IMR-90 (cell line): Measurements from ENCODE around the gene PRPF6. TPM values are rescaled to one million over a fixed set of nuclear protein-coding genes. Genes with fewer than 3 reads are reported as not detected.

ENCODE experiments used
- ATAC-seq: fragments of 200-7000 bp; cut with Tn5 transposase; 2 replicates; pipeline ENCODE4 v1.9.1; 2020; ENCODE audit warnings: low read depth, mild to moderate bottlenecking, moderate library complexity
- BruUV-seq: library from RNA; stranded (reverse); fragments of 400-500 nt; replicated peaks from 2 replicates; lab custom pipeline; 2021; lab: Mats Ljungman, UMichigan
- CTCF ChIA-PET: fragments of 300-600 bp; formaldehyde crosslinking; extraction: SDS; loops from one replicate; lab custom pipeline; 2021; ENCODE audit warnings: antibody characterized with exemption; lab: Yijun Ruan, JAX
- POLR2A ChIA-PET: fragments of 300-600 bp; sonication (Branson Sonifier 250); formaldehyde crosslinking; loops from one replicate; lab custom pipeline; 2022; ENCODE audit warnings: antibody characterized with exemption; ENCODE audit not compliant: unreplicated experiment; lab: Charles Lee
- DNase-seq: peaks from one replicate; pipeline ENCODE4 v3.0.0; 2013
- H2AFZ ChIP-seq: replicated peaks from 2 replicates; pipeline ENCODE3; 2013; ENCODE audit warnings: low read length, mild to moderate bottlenecking; ENCODE audit not compliant: poor library complexity
- H2AK5ac ChIP-seq: 2 replicates; pipeline ENCODE4 v1.6.1; 2013; ENCODE audit warnings: low read depth, low read length, inconsistent platforms
- H2AK9ac ChIP-seq: replicated peaks from 2 replicates; pipeline ENCODE3; 2013; ENCODE audit warnings: mild to moderate bottlenecking, low read depth, low read length, moderate library complexity; ENCODE audit not compliant: poor library complexity
- H2BK120ac ChIP-seq: 2 replicates; pipeline ENCODE4 v1.6.1; 2013; ENCODE audit warnings: low read depth, low read length, inconsistent platforms
- H2BK15ac ChIP-seq: 3 replicates; pipeline ENCODE4 v1.6.1; 2013; ENCODE audit warnings: low read depth, low read length, inconsistent platforms
- H2BK20ac ChIP-seq: 2 replicates; pipeline ENCODE4 v1.6.1; 2013; ENCODE audit warnings: low read depth, mild to moderate bottlenecking, inconsistent platforms, low read length, moderate library complexity
- H2BK5ac ChIP-seq: 2 replicates; pipeline ENCODE4 v1.6.1; 2013; ENCODE audit warnings: mild to moderate bottlenecking, low read depth, low read length, inconsistent platforms; ENCODE audit not compliant: poor library complexity, severe bottlenecking
- H3K14ac ChIP-seq: replicated peaks from 2 replicates; pipeline ENCODE4 v1.6.1; 2013; ENCODE audit warnings: low read depth, low read length, inconsistent platforms
- H3K18ac ChIP-seq: 2 replicates; pipeline ENCODE4 v1.6.1; 2013; ENCODE audit warnings: low read depth, low read length, control low read depth
- H3K23ac ChIP-seq: 2 replicates; pipeline ENCODE4 v1.6.1; 2013; ENCODE audit warnings: low read depth, low read length, inconsistent platforms
- H3K27ac ChIP-seq: 2 replicates; pipeline ENCODE4 v1.5.1; 2013; ENCODE audit warnings: mild to moderate bottlenecking, control low read depth, low read length; ENCODE audit not compliant: insufficient read depth
- H3K27me3 ChIP-seq: 2 replicates; pipeline ENCODE4 v1.6.1; 2013; ENCODE audit warnings: low read length; ENCODE audit not compliant: control insufficient read depth, insufficient read depth
- H3K36me3 ChIP-seq: 2 replicates; pipeline ENCODE4 v1.6.1; 2013; ENCODE audit warnings: low read length, mixed read lengths; ENCODE audit not compliant: control insufficient read depth, insufficient read depth
- H3K4ac ChIP-seq: 2 replicates; pipeline ENCODE4 v1.6.1; 2013; ENCODE audit warnings: low read depth, low read length, inconsistent platforms
- H3K4me1 ChIP-seq: 2 replicates; pipeline ENCODE4 v1.6.1; 2013; ENCODE audit warnings: low read length, mixed read lengths; ENCODE audit not compliant: control insufficient read depth, insufficient read depth
- H3K4me2 ChIP-seq: 2 replicates; pipeline ENCODE4 v1.6.1; 2013; ENCODE audit warnings: low read depth, mild to moderate bottlenecking, control low read depth, low read length, moderate library complexity
- H3K4me3 ChIP-seq: 2 replicates; pipeline ENCODE4 v1.5.1; 2013; ENCODE audit warnings: low read depth, mild to moderate bottlenecking, control low read depth, low read length, moderate library complexity; ENCODE audit not compliant: insufficient read depth
- H3K56ac ChIP-seq: 2 replicates; pipeline ENCODE4 v1.6.1; 2013; ENCODE audit warnings: low read length, inconsistent platforms; ENCODE audit not compliant: insufficient read depth; ENCODE audit errors: extremely low read depth
- H3K79me1 ChIP-seq, 2 experiments: 2 replicates each; pipeline ENCODE4 v1.6.1; 2013; ENCODE audit warnings: low read length in 2 of 2, inconsistent platforms in 1 of 2, low read depth in 1 of 2
- H3K9ac ChIP-seq: 2 replicates; pipeline ENCODE4 v1.6.1; 2013; ENCODE audit warnings: low read depth, low read length, control low read depth
- H3K9me1 ChIP-seq: 2 replicates; pipeline ENCODE4 v1.6.1; 2013; ENCODE audit warnings: low read length, inconsistent platforms; ENCODE audit not compliant: insufficient read depth
- H3K9me3 ChIP-seq: 2 replicates; pipeline ENCODE4 v1.6.1; 2013; ENCODE audit warnings: low read length; ENCODE audit not compliant: control insufficient read depth, insufficient read depth
- H4K20me1 ChIP-seq: 2 replicates; pipeline ENCODE4 v1.6.1; 2013; ENCODE audit warnings: low read length, inconsistent platforms; ENCODE audit not compliant: insufficient read depth
- H4K5ac ChIP-seq: 2 replicates; pipeline ENCODE4 v1.6.1; 2013; ENCODE audit warnings: mild to moderate bottlenecking, low read depth, low read length, control low read depth
- H4K8ac ChIP-seq, 2 experiments: 2 replicates each; pipeline ENCODE4 v1.6.1; 2013; ENCODE audit warnings: low read depth in 2 of 2, low read length in 2 of 2, control low read depth in 1 of 2, inconsistent platforms in 1 of 2
- H4K91ac ChIP-seq: 2 replicates; pipeline ENCODE4 v1.6.1; 2013; ENCODE audit warnings: low read depth, low read length, inconsistent platforms; ENCODE audit not compliant: insufficient read depth
- BHLHE40 ChIP-seq: fragments of 150-350 bp; IDR thresholded peaks from 2 replicates; pipeline ENCODE4 v1.6.1; 2016; ENCODE audit warnings: mild to moderate bottlenecking, low read depth, low read length
- CEBPB ChIP-seq: IDR thresholded peaks from 2 replicates; pipeline ENCODE4 v1.6.1; 2012; ENCODE audit warnings: low read depth, low read length, improper control_type of control experiment
- CHD1 ChIP-seq: IDR thresholded peaks from 2 replicates; pipeline ENCODE4 v1.6.1; 2012; ENCODE audit warnings: low read depth, low read length, improper control_type of control experiment
- CTCF ChIP-seq: conservative IDR thresholded peaks from 2 replicates; pipeline ENCODE4 v1.5.1; 2012; ENCODE audit warnings: mild to moderate bottlenecking, low read depth, low read length, improper control_type of control experiment
- ELK1 ChIP-seq: fragments of 150-350 bp; IDR thresholded peaks from 2 replicates; pipeline ENCODE4 v1.6.1; 2016; ENCODE audit warnings: low read depth, mild to moderate bottlenecking, low read length, moderate library complexity, borderline replicate concordance
- FOS ChIP-seq: fragments of 150-350 bp; IDR thresholded peaks from 2 replicates; pipeline ENCODE4 v1.6.1; 2016; ENCODE audit warnings: low read depth, low read length
- MAFK ChIP-seq: IDR thresholded peaks from 2 replicates; pipeline ENCODE4 v1.6.1; 2012; ENCODE audit warnings: low read depth, low read length, improper control_type of control experiment
- MAZ ChIP-seq: IDR thresholded peaks from 2 replicates; pipeline ENCODE4 v1.6.1; 2012; ENCODE audit warnings: low read depth, mild to moderate bottlenecking, low read length, improper control_type of control experiment, moderate library complexity, borderline replicate concordance
- MXI1 ChIP-seq: IDR thresholded peaks from 2 replicates; pipeline ENCODE4 v1.6.1; 2012; ENCODE audit warnings: low read depth, mild to moderate bottlenecking, low read length, moderate library complexity, borderline replicate concordance
- NFE2L2 ChIP-seq: fragments of 150-350 bp; IDR thresholded peaks from 2 replicates; pipeline ENCODE4 v1.6.1; 2016; ENCODE audit warnings: low read depth, mild to moderate bottlenecking, low read length
- RAD21 ChIP-seq: IDR thresholded peaks from 2 replicates; pipeline ENCODE4 v1.6.1; 2012; ENCODE audit warnings: low read length, improper control_type of control experiment
- RCOR1 ChIP-seq: IDR thresholded peaks from 2 replicates; pipeline ENCODE4 v1.6.1; 2012; ENCODE audit warnings: mild to moderate bottlenecking, low read length, improper control_type of control experiment; ENCODE audit not compliant: insufficient replicate concordance
- SMC3 ChIP-seq: fragments of 150-350 bp; IDR thresholded peaks from 2 replicates; pipeline ENCODE4 v1.6.1; 2016; ENCODE audit warnings: low read depth, mild to moderate bottlenecking, antibody characterized with exemption, low read length, moderate library complexity
- USF2 ChIP-seq: fragments of 150-350 bp; IDR thresholded peaks from 2 replicates; pipeline ENCODE4 v1.6.1; 2017; ENCODE audit warnings: mild to moderate bottlenecking, antibody characterized with exemption, low read length, low read depth
- WGBS, 2 experiments: methylation state at CpG; one replicate each; pipeline versions ENCODE4 v1.1.5 to v1.1.7; 2013; ENCODE audit warnings: missing lambda C conversion rate in 2 of 2; ENCODE audit not compliant: insufficient read length in 1 of 2; ENCODE audit errors: extremely low coverage in 2 of 2; 5-methylcytosine and 5-hydroxymethylcytosine counted together
- dilution Hi-C: fragments of 300-500 bp; cut with HindIII; formaldehyde crosslinking; loops from one replicate; pipeline ENCODE4 v1.14.3; 2018; ENCODE audit warnings: low sequenced_read_pairs; ENCODE audit not compliant: unreplicated experiment
- in situ Hi-C: fragments of 300-500 bp; cut with MboI; formaldehyde crosslinking; loops from 3 replicates; pipeline ENCODE4 v1.14.3; 2019; ENCODE audit warnings: low sequenced_read_pairs, inconsistent platforms, mixed read lengths
- intact Hi-C: fragments of 100-400 bp; cut with micrococcal nuclease; formaldehyde crosslinking; loops from 2 replicates; pipeline ENCODE4 v1.10.0; 2022
- polyA plus RNA-seq, 3 experiments: library from polyadenylated mRNA; depleted of rRNA; stranded (reverse); fragments of >200 nt; gene quantifications; 2 replicates each; pipeline ENCODE4 v1.2.3, GENCODE V29; 2012; ENCODE audit warnings: low replicate concordance in 1 of 3
- total RNA-seq: library from RNA; depleted of rRNA; stranded (reverse); fragments of >200 nt; gene quantifications from 2 replicates; pipeline ENCODE4 v1.2.3, GENCODE V29; 2012

The PRPF6 gene
- total and polyA plus RNA-seq, 2 of the 4 experiments (the other 2 are of a cell fraction) = 43.5 to 71.3 TPM

GRCh38 chr20:63982937-63983336 lies 2.0 kb downstream of the PRPF6 start (continued):
- no peak for TF ChIP-seq MAZ
- TF ChIP-seq NFE2L2 = no peak
- TF ChIP-seq CHD1 = no peak

GRCh38 chr20:64000906-64001305 lies 20.0 kb downstream of the PRPF6 start:
- intact Hi-C loops = no loop called here
- Histone ChIP-seq H2BK15ac (no peak overlapping the region), H3K9me1 (0 out of 2 replicates have a peak, but pooled peaks cover 8% of the 10 kb centered on the region), H3K4me3 (no peak overlapping the region), H2BK120ac (no peak overlapping the region), H3K9ac (no peak overlapping the region), H3K27me3 (no peaks in the 10 kb centered on the region), H2AK9ac (no peak overlapping the region), H3K4ac (no peak overlapping the region), H4K5ac (no peak overlapping the region), H3K4me1 (peaks cover 2% of the 10 kb centered on the region; the same call in 1 of the 2 replicates), H4K20me1 (peaks cover 26% of the 10 kb centered on the region), H2BK5ac (no peak overlapping the region), H2AFZ (no peak overlapping the region), H3K23ac (no peak overlapping the region), H4K91ac (no peak overlapping the region), H2BK20ac (no peak overlapping the region), H3K36me3 (peaks cover 68% of the 10 kb centered on the region), H3K56ac (no peak overlapping the region), H2AK5ac (no peak overlapping the region), H3K4me2 (no peak overlapping the region), H4K8ac (no peak overlapping the region), H3K18ac (no peak overlapping the region), H3K9me3 (no peaks in the 10 kb centered on the region), H3K27ac (no peak overlapping the region), H3K14ac (no peak overlapping the region), H3K79me1 (peaks cover 5 to 21% of the 10 kb centered on the region in 2 experiments)
- CTCF ChIA-PET = no interaction called here
- DNase-seq (no peak), ATAC-seq (no peak)
- WGBS, 2 experiments = 98% methylated on average over 6 of the region's 12 CpGs; no CpG with 5 or more reads in 1 of the 2 experiments
- BruUV-seq = no TSS peak
- dilution Hi-C loops = no loop called here
- POLR2A ChIA-PET = no interaction called here
- in situ Hi-C loops = no loop called here
- TF ChIP-seq USF2 = no peak
- no peak for TF ChIP-seq NFE2L2
- no peak for TF ChIP-seq MAZ
- TF ChIP-seq CHD1 = no peak
- TF ChIP-seq CEBPB = no peak
- TF ChIP-seq MXI1 = no peak
- no peak for TF ChIP-seq CTCF
- no peak for TF ChIP-seq RAD21
- no peak for TF ChIP-seq MAFK
- TF ChIP-seq FOS = no peak
- TF ChIP-seq SMC3 = no peak
- no peak for TF ChIP-seq ELK1
- no peak for TF ChIP-seq RCOR1
- TF ChIP-seq BHLHE40 = no peak
